GM21576 (cell line): ENCODE results near the gene ILKAP.

ENCODE experiments used
- ATAC-seq: cut with Tn5 transposase; IDR thresholded peaks from one replicate; pipeline ENCODE4 v1.9.1; 2021; ENCODE audit warnings: mild to moderate bottlenecking, moderate library complexity; ENCODE audit not compliant: unreplicated experiment

The ILKAP gene

DNA sequence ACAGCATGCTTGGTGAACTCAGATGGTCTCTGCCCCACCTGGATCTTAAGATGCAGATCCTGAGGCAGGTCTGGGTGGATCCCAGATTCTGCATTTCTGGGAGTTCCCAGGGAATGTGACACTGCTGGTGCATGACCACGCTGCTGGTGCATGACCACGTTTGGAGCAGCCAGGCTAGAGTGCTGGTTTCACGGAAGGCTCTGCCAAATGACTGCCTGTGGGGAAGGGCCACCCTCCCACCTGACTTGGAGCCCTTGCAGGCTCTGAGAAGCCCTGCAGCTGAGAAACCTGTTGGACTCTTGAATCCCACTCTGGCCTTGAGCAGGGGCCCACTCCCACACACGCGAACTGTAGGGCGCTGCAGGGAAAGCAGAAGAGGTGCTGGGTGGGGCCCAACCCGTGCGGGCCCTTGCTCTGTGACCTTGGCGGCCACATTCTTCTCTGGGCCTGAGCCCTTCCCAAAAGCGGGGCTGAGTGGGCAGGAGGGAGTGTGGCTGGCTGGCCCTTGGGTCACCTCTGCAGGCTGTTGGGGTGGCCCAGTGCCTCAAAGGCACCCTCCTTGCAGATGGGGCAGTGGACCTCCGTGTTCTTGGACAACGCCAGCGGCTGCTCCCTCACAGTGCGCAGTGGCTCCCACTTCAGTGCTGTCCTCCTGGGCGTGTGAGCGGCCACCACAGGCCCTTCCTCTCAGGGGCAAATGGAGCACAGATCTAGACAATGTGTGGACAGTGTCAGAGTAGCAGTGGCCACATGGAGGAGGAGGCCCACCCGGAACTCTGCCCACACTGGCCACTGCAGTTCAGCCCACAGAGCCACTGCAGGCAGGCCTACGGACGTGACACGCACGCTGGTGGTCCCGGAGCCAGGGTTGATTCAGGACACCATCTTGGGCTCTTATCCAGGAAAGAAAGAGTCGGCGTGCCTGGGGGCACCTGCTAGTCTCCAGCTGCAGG, 36.8 kb downstream of the ILKAP start:
- ATAC-seq, result no peak

- no peak for ATAC-seq
These were observed 38.1 kb downstream of the ILKAP start for GRCh38 chr2:238165288-238165921.

DNA sequence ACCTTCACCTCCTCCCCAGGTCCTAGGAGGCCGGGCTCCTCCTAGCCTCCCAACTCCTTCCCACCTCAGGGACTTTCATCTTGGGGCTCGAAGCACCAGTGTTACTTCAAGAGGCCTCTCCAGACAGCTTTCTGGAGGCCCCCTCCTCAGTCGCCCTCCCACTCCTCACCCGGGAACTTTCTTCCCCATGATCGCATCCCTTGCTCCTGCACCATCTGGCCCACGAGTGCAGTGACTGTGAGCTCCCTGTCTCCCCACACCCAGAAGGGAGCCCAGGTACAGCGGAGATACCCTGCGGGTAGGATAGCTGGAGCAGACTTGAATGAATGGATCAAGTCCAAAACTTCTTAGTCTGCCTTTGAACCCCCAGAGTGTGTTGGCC, 38.6 kb downstream of the ILKAP start:
- no peak for ATAC-seq

DNA sequence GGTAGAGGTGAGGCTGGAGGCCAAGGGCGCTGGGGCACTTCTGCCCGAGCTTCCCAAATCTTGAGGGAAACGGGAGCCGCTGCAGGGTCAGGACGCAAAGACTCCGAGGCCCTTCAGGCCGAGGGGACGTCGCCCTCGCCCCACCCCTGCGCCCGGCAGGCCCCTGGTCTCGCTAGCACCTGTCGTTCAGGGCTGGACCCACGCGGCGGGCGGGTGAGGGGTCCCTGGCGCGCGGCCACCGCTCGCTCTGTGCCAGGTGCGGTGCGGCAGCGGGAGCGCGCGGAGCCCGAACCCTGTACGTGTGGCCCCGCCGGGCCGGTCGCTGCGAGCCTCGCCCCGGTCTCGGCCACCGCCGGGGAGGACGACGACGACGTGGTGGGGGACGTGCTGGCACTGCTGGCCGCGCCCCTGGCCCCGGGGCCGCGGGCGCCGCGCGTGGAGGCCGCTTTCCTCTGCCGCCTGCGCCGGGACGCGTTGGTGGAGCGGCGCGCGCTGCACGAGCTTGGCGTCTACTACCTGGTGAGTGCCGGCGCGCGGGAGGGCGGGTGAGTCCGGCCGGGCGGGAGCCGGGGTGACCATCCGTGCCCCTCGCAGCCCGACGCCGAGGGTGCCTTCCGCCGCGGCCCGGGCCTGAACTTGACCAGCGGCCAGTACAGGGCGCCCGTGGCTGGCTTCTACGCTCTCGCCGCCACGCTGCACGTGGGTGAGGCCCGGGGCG, 39.9 kb downstream of the ILKAP start:
- no peak for ATAC-seq

- no peak for ATAC-seq
These were observed 40.6 kb downstream of the ILKAP start for GRCh38 chr2:238162846-238163441.

DNA sequence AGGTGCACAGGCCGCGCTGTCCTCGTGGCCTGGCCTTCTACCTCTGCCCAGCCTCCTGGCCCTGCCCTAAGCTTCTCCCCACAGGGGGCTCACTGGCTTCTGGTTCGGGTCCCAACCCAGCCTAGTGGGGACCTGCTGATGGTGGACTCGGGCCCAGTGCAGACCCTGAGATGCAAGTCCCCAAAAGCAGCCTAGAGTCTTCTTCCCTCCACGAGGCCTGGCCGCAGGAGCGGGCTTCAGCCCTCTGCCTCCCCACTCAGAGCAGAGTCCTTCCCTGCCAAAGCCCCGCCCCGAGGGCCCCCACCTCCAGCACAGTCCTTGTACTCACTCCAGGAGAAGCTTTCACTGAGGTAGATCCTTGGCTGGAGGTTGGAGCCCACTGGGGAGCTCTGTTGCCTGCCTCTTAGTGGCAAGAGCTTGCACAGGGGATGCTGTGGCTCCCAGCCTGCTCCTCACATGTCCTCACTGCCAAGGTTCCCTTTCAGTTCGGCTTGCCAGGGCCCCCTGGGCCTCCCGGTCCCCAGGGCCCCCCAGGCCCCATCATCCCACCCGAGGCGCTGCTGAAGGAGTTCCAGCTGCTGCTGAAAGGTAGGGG, 41.1 kb downstream of the ILKAP start:
- no peak for ATAC-seq

DNA sequence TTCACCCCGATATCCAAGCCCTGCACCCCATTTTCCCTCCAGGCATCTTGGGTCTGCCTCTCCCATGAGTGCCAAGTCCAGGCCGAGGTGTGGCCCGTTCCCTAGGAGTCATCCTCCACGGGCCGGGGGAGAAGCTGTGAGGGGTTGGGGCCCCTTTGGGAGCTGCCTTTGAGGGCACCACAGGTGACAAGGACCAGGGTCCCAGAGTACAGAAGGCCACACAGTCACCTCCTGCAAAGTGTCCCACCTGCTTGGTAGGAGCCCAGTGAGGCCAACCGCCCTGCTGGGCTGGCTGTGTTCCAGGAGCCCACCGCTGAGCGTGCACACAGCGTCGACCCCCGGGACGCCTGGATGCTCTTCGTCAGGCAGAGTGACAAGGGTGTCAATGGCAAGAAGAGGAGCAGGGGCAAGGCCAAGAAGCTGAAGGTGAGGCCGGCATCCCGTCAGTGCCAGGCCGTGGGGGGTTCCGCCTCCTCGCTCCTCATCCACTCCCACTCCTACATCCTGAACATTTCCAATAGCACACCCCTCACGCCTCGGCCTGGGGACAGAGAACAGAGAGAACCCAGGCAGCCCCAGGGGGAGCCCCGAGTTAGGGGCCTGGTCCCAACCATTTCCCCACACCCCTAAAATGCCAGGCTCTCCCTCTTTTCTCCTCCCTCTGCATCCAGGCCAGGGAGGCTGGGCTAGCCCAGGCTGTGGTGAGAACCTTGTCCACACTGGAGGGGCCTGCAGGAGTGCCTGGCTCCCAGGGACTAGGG, 42.0 kb downstream of the ILKAP start:
- ATAC-seq, result no peak

DNA sequence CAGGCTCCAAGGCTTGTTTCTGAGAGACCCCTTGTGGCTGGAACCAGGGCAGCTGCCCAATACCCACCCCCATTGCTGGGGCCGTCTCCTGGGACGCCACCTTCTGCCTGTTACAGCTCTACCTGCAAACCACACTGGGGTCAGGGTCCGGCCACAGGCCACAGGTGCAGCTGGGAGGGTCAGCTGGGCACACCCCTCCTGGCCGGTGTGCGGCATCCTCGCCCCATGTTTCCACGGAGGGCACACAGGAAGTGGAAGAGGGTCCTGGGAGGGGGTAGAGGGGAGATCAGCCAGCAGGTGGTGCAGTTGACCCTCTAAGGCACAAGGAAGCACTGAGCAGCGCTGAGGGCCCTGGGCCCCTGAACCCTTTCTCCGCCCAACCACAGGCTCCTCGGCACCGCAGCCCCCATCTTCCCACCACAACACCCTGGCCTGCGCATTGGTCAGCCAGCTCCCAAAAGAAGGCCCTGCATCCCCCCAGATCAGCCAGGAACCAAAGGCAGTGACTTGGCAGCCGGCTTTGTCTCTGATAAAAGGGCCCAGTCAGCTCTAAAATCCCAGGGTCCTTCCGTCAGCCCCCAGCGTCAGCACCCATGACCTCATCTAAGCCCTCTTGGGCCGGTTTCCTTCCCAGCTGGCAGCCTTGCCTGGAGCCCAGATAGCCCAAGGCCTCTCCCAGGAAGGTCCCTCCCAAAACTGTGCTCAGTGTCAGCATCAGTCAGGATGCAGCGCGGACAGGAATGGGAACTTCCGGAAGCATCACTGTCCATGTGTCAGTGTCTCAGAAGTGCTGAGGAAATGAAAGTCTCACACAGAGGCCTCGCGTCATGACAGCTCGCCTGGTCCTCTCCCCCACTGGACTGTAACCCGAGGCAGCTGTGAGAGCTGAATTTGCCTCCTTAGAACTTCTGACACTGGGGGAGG, 43.0 kb downstream of the ILKAP start:
- ATAC-seq, result no peak

GRCh38 chr2:238159661-238160205, 43.8 kb downstream of the ILKAP start:
- no peak for ATAC-seq

- no peak for ATAC-seq
These were observed 44.4 kb downstream of the ILKAP start for GRCh38 chr2:238159071-238159539.

GRCh38 chr2:238158509-238159070, 44.9 kb downstream of the ILKAP start, which contains the start of gene ERFE:
Gene ERFE, plus strand, starts transcription at chr2:238158970. Its CDS starts 38 bp downstream, at chr2:238159008.
- ATAC-seq, result no peak

DNA sequence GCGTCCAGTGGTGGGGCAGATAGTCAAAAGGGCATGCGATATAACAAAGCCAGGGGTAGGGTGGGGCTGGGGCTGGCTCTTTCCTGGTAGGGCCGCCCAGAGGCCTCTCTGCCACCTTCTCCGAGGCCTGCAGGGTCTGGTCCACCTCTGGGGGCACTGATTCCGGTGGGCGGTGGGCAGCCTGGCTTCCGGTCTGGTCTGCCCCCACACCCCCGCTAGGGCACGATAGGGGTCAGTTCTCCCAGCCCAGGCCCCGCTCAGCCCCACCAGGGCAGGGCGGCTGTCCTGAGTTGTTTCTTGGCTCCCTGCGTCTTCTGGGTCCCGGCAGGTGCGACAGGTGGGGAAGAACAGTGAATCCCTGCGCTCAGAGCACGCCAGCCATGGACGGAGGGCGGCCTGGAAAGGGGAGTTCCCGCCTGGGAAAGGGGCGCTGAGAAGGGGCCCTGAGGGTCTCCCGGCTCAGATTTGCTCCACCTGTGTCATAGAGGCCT, 45.4 kb downstream of the ILKAP start:
- no peak for ATAC-seq

DNA sequence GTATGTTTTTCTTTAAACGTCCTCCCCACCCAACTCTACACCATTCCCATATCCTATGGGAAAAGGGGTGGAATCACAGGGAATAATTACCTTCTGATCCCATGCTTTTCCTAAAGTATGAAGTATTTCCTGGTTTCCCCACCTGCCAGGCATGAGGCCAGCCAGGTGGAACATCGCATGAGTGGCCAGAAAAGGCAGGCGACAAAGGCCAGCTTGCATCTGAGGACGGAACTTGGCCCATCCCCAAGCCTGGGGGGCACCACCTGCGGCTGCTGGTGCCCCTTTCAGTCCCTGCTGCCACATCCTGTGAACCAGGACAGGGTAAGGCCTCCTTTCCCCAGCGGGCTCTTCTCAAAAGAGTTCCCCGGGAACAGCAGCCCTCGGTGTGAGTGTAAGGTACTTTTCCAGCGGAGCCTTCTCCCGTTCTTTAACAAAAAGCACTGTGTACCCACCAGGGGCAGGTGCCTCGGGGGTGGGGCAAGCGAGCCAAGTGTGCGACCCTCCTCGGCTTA, 45.9 kb downstream of the ILKAP start:
- ATAC-seq, result no peak

- ATAC-seq, result no peak
These were observed 47.5 kb downstream of the ILKAP start for GRCh38 chr2:238155761-238156694.

DNA sequence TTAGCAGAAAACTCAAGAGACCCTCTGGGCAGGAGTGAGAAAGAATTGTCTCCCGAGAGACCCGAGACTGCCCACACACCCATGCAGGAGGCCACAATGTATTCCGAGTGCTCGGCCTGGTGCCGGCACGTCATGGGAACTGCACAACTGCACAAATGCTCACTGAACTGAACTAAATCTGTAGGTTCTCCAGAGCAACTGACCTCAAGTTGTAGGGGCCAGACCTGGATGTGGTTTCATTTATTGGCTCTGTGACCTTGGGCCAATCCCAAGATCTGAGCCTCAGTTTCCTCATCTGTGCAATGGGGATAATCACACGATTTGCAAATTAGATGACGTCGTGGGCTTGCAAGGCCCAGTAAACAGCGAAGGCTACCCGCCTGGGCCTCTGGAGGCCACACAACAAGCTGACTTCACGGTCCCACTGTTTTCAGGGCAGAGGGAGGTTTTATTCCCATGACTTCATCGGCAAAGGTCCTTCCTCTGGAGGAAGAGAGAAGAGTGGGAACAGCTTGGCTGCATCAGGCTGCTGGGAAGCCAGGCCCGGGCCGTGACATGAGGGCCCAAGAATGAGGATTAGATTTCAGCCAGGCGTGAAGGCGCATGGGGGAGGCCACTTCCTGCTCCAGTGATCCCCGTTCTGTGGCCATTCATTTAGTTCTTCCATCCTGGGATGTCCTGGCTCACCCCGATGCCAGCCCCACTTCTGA, 48.3 kb downstream of the ILKAP start:
- ATAC-seq, result no peak

DNA sequence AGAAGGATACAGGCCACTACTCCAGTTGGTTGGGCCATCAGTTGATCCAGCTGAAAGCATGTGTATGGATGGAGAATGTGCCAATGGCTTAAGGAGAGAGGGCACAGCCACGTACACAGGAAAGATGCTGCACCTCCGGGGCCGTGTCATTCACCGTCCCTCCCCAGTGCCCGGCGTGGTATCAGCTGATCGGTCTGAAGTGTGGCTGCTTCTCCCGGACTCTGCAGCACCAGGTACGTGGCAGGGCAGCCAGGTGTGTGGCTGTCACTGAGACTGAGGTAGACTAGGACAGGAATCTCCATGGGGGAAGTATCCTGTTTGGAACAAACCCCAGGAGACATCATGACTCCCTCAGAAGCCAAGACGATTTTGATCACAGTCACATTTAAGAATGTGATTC, 48.9 kb downstream of the ILKAP start:
- no peak for ATAC-seq
